Subcutaneous abdominal adipose tissue (tissue), 5 donors: ENCODE measurements around the gene SAPCD1.

Source experiments
- H3K27ac ChIP-seq: one replicate; pipeline ENCODE4 v1.7.0; 2013; ENCODE audit warnings: low read depth, mild to moderate bottlenecking, inconsistent platforms, low read length, moderate library complexity
- H3K27me3 ChIP-seq, 5 donors: one replicate each; pipeline ENCODE4 v1.7.0; 2013; ENCODE audit warnings: low read length in 5 of 5, inconsistent platforms in 1 of 5; ENCODE audit not compliant: control insufficient read depth in 5 of 5, insufficient read depth in 4 of 5
- H3K36me3 ChIP-seq, 5 donors: one replicate each; pipeline ENCODE4 v1.7.0; 2013; ENCODE audit warnings: low read length in 5 of 5; ENCODE audit not compliant: control insufficient read depth in 5 of 5, insufficient read depth in 5 of 5
- H3K4me1 ChIP-seq, 5 donors: one replicate each; pipeline ENCODE4 v1.7.0; 2013; ENCODE audit warnings: low read length in 5 of 5, mild to moderate bottlenecking in 3 of 5, moderate library complexity in 1 of 5; ENCODE audit not compliant: control insufficient read depth in 5 of 5, insufficient read depth in 5 of 5
- H3K4me3 ChIP-seq, 5 donors: one replicate each; pipeline ENCODE4 v1.7.0; 2013; ENCODE audit warnings: low read length in 5 of 5, low read depth in 1 of 5
- H3K9ac ChIP-seq, 5 donors: one replicate each; pipeline ENCODE4 v1.7.0; 2013; ENCODE audit warnings: low read length in 5 of 5, mild to moderate bottlenecking in 4 of 5, moderate library complexity in 3 of 5
- H3K9me3 ChIP-seq, 5 donors: one replicate each; pipeline ENCODE4 v1.7.0; 2013; ENCODE audit warnings: low read length in 5 of 5; ENCODE audit not compliant: control insufficient read depth in 5 of 5
- donor health status: healthy.
- donor health status: healthy.
- donor health status: healthy.
- donor health status: healthy.
- donor health status: healthy.

Gene SAPCD1

DNA sequence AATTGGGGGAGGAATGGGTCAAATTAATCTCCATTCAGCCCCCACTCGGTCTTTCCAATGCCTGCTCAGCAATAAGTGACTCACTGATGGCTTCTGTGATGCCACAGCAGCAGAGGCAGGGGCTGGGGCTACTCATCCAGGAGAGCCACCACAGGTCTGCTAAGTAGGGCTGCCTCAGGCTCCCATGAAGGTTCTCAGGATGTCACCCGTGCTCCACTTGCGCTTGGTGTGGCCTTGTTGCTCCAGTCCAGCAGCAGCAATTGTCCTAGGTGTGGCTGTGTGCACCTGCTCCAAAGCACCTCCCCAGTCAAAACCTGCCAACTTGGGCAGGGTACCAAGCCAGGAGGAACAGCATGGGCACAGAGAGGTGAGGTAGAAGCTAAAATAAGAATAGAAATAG, 40.3 kb upstream of the SAPCD1 start:
- peaks cover 13 to 25% (median 18%) of the 10 kb centered on the region in 5 donors for H3K36me3 ChIP-seq
- no peaks in the 10 kb centered on the region for H3K9me3 ChIP-seq
- H3K27me3 ChIP-seq: no peaks in the 10 kb centered on the region
- no peak overlapping the region for H3K9ac ChIP-seq
- H3K4me3 ChIP-seq: no peak overlapping the region
- no peak overlapping the region for H3K27ac ChIP-seq
- peaks cover 0 to 16% (median 12%) of the 10 kb centered on the region in 5 donors for H3K4me1 ChIP-seq

GRCh38 chr6:31723245-31723979, 39.0 kb upstream of the SAPCD1 start, which contains the start of gene MPIG6B:
TSS of gene MPIG6B (plus strand) at chr6:31723373. CDS start at chr6:31723384, 11 bp downstream.
- H3K9ac ChIP-seq: no peak within 1 kb of the TSS

GRCh38 chr6:31723980-31724691, 38.3 kb upstream of the SAPCD1 start:
- Histone ChIP-seq H3K36me3 (peaks cover 13 to 35% (median 26%) of the 10 kb centered on the region in 5 donors), H3K27me3 (no peaks in the 10 kb centered on the region), H3K4me3 (no peak overlapping the region), H3K27ac (peak overlapping the region; percentile 10), H3K4me1 (peaks cover 3 to 36% (median 32%) of the 10 kb centered on the region in 5 donors), H3K9ac (no peak overlapping the region), H3K9me3 (no peaks in the 10 kb centered on the region)

More at GRCh38 chr6:31723245-31723979, 39.0 kb upstream of the SAPCD1 start, which contains the start of gene MPIG6B:
- H3K27ac ChIP-seq: no peak within 1 kb of the TSS
- H3K36me3 ChIP-seq: peaks cover 13 to 35% (median 26%) of the 10 kb centered on the region in 5 donors
- no peaks in the 10 kb centered on the region for H3K9me3 ChIP-seq
- no peak within 1 kb of the TSS for H3K4me3 ChIP-seq
- peaks cover 1 to 29% (median 25%) of the 10 kb centered on the region in 5 donors for H3K4me1 ChIP-seq
- no peaks in the 10 kb centered on the region for H3K27me3 ChIP-seq

DNA sequence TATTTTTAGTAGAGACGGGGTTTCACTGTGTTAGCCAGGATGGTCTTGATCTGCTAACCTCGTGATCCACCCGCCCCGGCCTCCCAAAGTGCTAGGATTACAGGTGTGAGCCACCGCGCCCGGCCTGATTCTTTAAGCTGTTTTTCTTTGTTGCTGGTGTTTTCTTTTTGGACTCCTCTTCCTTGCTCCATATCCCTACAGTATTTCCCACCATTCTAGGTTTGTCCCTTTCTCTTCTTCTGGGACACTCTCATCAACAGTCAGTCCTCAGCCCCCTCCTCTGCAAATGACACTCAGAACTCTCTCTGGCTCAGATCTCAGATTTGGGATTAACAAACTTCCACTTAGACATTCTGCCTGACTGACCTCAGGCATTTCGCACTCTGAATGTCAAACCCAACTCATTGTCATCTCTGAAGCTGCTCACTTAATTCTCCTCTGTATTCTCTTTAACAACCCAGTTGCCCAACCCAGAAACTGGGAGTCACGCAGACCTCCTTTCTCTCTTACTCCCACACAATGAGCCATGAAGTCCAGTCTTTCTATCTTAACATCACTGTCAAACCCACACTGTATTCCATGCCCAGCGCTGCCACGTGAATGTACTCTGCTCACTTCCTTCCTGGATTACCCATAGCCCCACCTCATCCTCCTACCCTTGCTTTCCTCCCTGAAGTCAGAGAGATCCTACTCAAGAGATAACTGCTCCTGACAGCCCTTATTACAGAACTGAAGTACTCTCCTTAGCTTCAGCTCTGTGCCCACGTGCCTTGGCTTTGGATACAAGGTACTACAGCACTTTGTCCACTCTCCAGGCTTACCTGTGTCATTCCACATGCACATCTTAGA, 36.7 kb upstream of the SAPCD1 start:
- Histone ChIP-seq H3K4me3 (no peak overlapping the region), H3K27ac (no peak overlapping the region), H3K9me3 (no peaks in the 10 kb centered on the region), H3K36me3 (peaks cover 13 to 39% (median 27%) of the 10 kb centered on the region in 5 donors), H3K9ac (no peak overlapping the region), H3K27me3 (no peaks in the 10 kb centered on the region), H3K4me1 (peaks cover 3 to 44% (median 37%) of the 10 kb centered on the region in 5 donors)

DNA sequence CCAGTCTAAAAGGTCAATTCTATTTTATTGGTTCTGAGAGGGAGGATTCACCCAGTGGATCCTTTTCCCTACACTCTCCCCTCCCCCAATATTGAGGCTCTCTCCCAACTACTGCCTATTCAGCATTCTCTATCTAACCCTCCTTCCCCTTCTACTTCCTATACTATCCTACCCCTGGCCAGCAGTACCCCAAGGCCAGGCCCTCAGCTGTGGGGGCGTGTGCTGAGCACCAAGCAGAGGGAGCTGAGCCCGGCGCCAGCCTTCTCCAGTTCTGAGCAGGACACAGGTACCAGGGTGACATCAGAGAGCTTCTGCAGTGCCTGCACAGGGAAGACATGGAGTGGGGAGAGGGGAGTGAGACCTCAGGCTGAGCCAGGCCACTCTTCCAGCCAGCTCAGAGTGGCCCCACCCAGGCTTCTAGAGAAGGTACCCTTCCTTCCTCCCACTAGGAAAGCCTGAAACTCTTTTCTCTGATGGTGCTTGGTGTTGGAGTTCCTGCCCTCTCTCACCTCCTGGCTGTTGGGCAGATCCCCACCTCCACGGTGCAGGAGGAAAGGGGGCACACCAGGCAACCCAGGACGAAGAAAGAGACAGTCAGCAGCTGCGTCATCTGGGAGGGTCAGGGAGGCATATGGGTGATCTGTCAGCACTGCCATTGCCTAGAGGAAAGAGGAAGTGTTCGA, 35.3 kb upstream of the SAPCD1 start:
- H3K4me1 ChIP-seq: peaks cover 6 to 56% (median 45%) of the 10 kb centered on the region in 5 donors
- peak overlapping the region; percentile 97 for H3K27ac ChIP-seq
- H3K36me3 ChIP-seq: peaks cover 18 to 51% (median 41%) of the 10 kb centered on the region in 5 donors
- H3K4me3 ChIP-seq: peak overlapping the region; percentile 0 to 98 (median 93)
- H3K9me3 ChIP-seq: no peaks in the 10 kb centered on the region
- H3K27me3 ChIP-seq: no peaks in the 10 kb centered on the region
- peak overlapping the region in 2 of 5 donors; percentile 32 to 45 for H3K9ac ChIP-seq

GRCh38 chr6:31727717-31728671, 34.5 kb upstream of the SAPCD1 start:
- peaks cover 20 to 59% (median 47%) of the 10 kb centered on the region in 5 donors for H3K36me3 ChIP-seq
- peaks cover 6 to 61% (median 46%) of the 10 kb centered on the region in 5 donors for H3K4me1 ChIP-seq
- peak overlapping the region; percentile 77 to 91 (median 86) for H3K9ac ChIP-seq
- no peaks in the 10 kb centered on the region for H3K27me3 ChIP-seq
- peak overlapping the region; percentile 93 to 98 (median 96) for H3K4me3 ChIP-seq
- peak overlapping the region; percentile 97 for H3K27ac ChIP-seq
- no peaks in the 10 kb centered on the region for H3K9me3 ChIP-seq

GRCh38 chr6:31728767-31729514, 33.5 kb upstream of the SAPCD1 start, which contains the start of gene DDAH2:
TSS of gene DDAH2 (minus strand) at chr6:31729299. CDS start at chr6:31729161, 138 bp downstream.
- Histone ChIP-seq H3K27ac (peak within 1 kb of the TSS; percentile 97), H3K4me3 (peak within 1 kb of the TSS; percentile 93 to 98 (median 96)), H3K9me3 (no peaks in the 10 kb centered on the region), H3K4me1 (peaks cover 6 to 69% (median 55%) of the 10 kb centered on the region in 5 donors), H3K27me3 (no peaks in the 10 kb centered on the region), H3K9ac (peak within 1 kb of the TSS; percentile 77 to 91 (median 86)), H3K36me3 (peaks cover 20 to 68% (median 57%) of the 10 kb centered on the region in 5 donors)

GRCh38 chr6:31729515-31729978, 32.9 kb upstream of the SAPCD1 start:
- Histone ChIP-seq H3K9ac (peak overlapping the region; percentile 77 to 91 (median 86)), H3K4me3 (peak overlapping the region; percentile 93 to 98 (median 96)), H3K36me3 (peaks cover 20 to 66% (median 60%) of the 10 kb centered on the region in 5 donors), H3K27me3 (no peaks in the 10 kb centered on the region), H3K4me1 (peaks cover 11 to 75% (median 61%) of the 10 kb centered on the region in 5 donors), H3K9me3 (no peaks in the 10 kb centered on the region), H3K27ac (peak overlapping the region; percentile 97)
